Renal cortical epithelial cell (primary cell): ENCODE measurements around the gene NEDD9. TPM values are rescaled to one million over a fixed set of nuclear protein-coding genes. Genes with fewer than 3 reads are reported as not detected.

Source experiments
- DNase-seq: peaks from one replicate; pipeline ENCODE4 v3.0.0-alpha.2; 2011; ENCODE audit warnings: low read depth
- total RNA-seq: library from RNA; depleted of rRNA; stranded (reverse); fragments of >200 nt; gene quantifications from 2 replicates; pipeline ENCODE4 v1.2.3, GENCODE V29; 2014

Gene NEDD9
- total RNA-seq, 1 donor from 2014 or later, result 86.7 TPM

DNA sequence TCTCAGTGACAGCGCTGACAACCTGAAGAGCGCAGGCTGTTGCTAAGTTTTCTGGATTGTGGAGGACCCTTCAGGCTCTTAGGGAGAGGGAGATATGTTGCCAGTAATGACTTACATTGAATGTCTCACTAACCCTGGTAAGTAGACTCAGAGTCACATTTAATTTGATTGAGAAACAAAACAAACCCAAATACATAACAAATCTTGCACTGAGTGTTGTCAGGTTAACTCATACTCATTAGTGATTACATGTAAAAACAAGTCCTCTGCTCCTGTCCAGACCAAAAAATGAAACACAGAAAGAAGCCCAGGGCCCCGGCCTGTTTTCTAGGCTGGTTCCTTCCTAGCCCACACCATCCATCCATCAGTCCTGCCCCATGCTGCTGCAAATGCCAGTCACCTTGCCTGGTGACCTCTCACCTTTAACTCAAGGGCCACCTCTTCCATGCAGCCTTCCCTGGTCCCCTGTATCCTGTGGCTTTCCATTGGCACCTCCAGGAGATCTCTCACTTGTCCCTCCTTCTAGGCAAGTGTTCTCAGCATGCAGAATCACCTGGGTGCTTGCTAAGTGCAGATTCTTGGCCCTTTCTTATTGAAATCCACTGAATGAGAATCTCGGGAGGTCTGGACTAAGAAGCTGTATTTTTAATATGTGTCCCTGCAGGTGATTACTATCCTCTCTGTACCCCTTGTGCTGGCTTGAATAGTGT is 86.2 kb downstream of the NEDD9 start:
- no peak for DNase-seq

DNA sequence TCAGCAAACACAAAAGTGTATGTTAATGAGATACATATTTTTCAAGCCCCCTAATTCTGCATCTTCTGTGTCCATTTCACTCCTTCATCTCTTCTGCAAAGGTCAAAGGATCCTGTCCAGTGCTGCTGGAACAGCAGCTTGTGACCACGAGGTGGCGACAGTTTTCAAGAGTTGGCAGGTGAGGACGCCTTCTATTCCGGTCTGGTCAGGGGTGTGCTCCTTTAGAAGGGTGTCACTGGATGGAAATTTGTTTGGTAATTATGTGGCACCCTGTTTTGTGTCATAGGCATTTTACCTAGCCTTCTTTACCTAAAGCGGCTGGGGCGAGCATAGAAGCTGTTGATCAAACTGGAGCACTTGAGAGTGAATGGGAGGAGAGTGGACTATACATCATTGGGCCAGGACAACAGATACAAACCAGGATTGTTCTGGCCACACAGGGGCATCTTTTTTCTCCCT is 88.0 kb downstream of the NEDD9 start:
- peak; percentile 63 for DNase-seq

- peak; percentile 53 for DNase-seq
Measured at GRCh38 chr6:11143394-11144371, 88.8 kb downstream of the NEDD9 start.

GRCh38 chr6:11142296-11143027 is 90.0 kb downstream of the NEDD9 start:
- no peak for DNase-seq

DNA sequence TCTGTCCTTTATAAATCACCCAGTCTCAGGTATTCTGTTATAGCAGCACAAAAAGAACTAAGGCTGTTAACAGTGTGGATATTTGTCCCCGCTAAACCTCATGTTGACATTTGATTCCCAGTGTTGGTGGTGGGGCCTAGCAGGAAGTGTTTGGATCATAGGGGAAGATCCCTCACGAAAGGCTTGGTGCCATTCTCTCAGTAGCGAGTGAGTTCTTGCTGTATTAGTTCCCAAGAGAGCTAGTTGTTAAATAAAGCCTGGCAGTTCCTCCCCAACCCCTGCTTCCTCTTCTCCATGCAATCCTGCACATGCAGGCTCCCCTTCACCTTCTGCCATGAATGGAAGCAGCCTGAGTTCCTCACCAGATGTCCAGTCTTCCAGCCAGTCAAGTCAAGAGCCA is 91.2 kb downstream of the NEDD9 start:
- DNase-seq, result no peak

GRCh38 chr6:11140056-11140455 is 92.4 kb downstream of the NEDD9 start:
- no peak for DNase-seq

DNA sequence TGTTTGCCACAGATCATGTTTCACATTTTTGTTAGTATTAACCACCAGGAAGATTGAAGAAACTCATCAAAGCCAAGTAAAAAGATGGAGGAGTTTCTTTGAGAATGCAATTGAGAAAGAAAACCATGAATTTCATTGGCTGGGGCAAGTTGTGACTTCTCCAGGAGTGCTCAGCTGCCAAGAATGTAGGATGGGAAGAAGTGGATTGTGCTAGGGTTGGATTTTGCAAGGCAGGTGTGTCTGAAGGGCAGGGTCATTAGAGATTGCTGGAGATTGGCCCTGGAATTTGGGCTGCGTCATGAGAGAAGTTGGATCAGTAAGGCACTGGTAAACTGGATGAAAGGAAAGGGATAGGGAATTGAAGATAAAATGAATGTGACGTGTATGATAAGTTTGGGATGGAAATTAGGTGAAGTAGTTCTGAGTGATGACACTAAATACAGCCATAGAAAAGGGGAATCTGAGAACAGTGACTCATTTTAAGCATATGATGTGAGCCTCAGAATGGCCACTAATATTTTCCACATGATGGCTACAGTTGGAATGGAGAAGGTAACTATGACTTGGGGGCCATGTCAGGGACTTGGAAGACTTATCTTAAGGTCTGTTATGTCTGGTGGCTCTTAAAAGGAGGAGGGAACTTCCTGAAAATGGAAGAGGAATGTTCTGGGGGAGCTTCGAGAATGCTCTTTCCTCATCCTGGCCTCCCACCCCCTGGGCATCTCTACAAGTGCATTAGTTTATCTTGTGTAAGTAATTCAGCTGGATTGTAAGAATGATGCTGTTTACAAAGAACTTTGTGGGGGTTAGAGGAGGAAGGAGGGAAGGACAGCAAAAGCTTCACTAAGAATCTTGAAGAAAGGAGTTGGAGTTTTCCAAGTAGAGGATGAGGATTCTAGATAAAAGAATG is 93.2 kb downstream of the NEDD9 start:
- DNase-seq, result no peak

DNA sequence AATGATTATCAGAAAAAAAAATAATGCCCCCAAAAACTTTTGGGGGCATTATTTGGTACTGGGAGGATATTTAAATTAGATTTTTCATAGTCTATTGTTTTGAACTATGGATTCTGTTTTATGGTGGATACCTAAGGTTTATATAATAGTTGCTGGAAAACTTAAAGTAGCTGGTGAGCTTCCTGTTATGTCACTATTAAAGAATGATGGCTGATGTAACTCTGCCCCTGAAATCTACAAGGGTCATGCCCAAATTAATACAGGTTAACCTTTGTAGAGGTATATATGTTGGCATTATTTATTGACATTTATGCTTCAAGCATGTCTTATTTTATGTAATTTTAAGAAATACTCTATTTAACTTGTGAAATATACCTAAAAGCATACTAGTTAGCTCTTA is 95.7 kb downstream of the NEDD9 start:
- DNase-seq, result no peak

Other genes with a start within 250 kb of the NEDD9 start
- gene ELOVL2, start 188.4 kb downstream of the NEDD9 start, total RNA-seq, result under 0.01 and 0.05 TPM in 2 replicates
- gene SMIM13, start 138.8 kb downstream of the NEDD9 start, total RNA-seq, result 11.0 and 13.9 TPM in 2 replicates
- not detected in 2 replicates for gene ERVFRD-1, start 120.9 kb downstream of the NEDD9 start, total RNA-seq